HepG2 (cell line): ENCODE results near the gene LGR6. TPM values are rescaled to one million over a fixed set of nuclear protein-coding genes. Genes with fewer than 3 reads are reported as not detected.

Experiments used
- ATAC-seq: fragments of 200-7000 bp; cut with Tn5 transposase; 3 replicates; pipeline ENCODE4 v1.9.1; 2020; ENCODE audit warnings: mild to moderate bottlenecking, moderate library complexity
- BruUV-seq: library from RNA; stranded (reverse); fragments of 400-500 nt; replicated peaks from 2 replicates; lab custom pipeline; 2021; lab: Mats Ljungman, UMichigan
- CTCF ChIA-PET: fragments of 300-600 bp; formaldehyde crosslinking; extraction: SDS; loops from one replicate; lab custom pipeline; 2021; ENCODE audit warnings: low total read pairs, inconsistent platforms, low intra/inter-chr PET ratio; lab: Yijun Ruan, JAX
- POLR2A ChIA-PET: fragments of 350-600 bp; sonication (Branson Sonifier 250); formaldehyde crosslinking; loops from one replicate; lab custom pipeline; 2020; ENCODE audit warnings: antibody characterized with exemption, inconsistent platforms; lab: Yijun Ruan, JAX
- DNase-seq: peaks from one replicate; pipeline ENCODE4 v3.0.0-alpha.2; 2015; ENCODE audit warnings: low spot score
- FAIRE-seq: peaks from 3 replicates; lab custom pipeline; 2011; peaks lifted over from hg19 to GRCh38; lab: Jason Lieb, UNC
- H2AFZ ChIP-seq: one replicate; pipeline ENCODE4 v1.6.1; 2011; ENCODE audit warnings: low read length, inconsistent platforms
- H3K27ac ChIP-seq: fragments of 300-600 bp; 3 replicates; pipeline ENCODE4 v1.8.0; 2011; ENCODE audit warnings: mixed run types, mild to moderate bottlenecking, mixed read lengths, low read length, inconsistent platforms; ENCODE audit not compliant: insufficient read depth; ENCODE audit errors: extremely low read length
- H3K27me3 ChIP-seq, 2 experiments: fragments of 200-600 bp in 1 of 2; 2 replicates in 1 of 2; 3 replicates in 1 of 2; pipeline versions ENCODE4 v1.6.0 to v1.8.0; 2011; ENCODE audit warnings: low read length in 2 of 2, mild to moderate bottlenecking in 2 of 2, moderate library complexity in 2 of 2, inconsistent platforms in 1 of 2; ENCODE audit not compliant: insufficient read depth in 2 of 2, control insufficient read depth in 1 of 2
- H3K36me3 ChIP-seq, 2 experiments: fragments of 200-600 bp in 1 of 2; replicated peaks in 1 of 2; 2 replicates in 1 of 2; 3 replicates in 1 of 2; pipeline versions ENCODE4 v1.5.1 to v1.8.0; 2011; ENCODE audit warnings: low read length in 2 of 2, inconsistent platforms in 1 of 2; ENCODE audit not compliant: insufficient read depth in 2 of 2, control insufficient read depth in 1 of 2
- H3K4me1 ChIP-seq: 2 replicates; pipeline ENCODE4 v1.5.1; 2012; ENCODE audit warnings: low read length, inconsistent platforms; ENCODE audit not compliant: insufficient read depth
- H3K4me2 ChIP-seq: 2 replicates; pipeline ENCODE4 v1.6.0; 2011; ENCODE audit warnings: low read depth, low read length, inconsistent platforms
- H3K4me3 ChIP-seq, 3 experiments: fragments of 200-600 bp in 1 of 3; sonication (generic), shearing (Covaris generic) in 1 of 3; replicated peaks in 1 of 3; 2 replicates each; pipeline ENCODE4 v1.5.1; 2011 to 2016; ENCODE audit warnings: low read length in 3 of 3, inconsistent platforms in 2 of 3, low read depth in 2 of 3, mild to moderate bottlenecking in 2 of 3, control low read depth in 1 of 3, mixed read lengths in 1 of 3; ENCODE audit not compliant: insufficient read depth in 1 of 3
- H3K79me2 ChIP-seq: one replicate; pipeline ENCODE4 v1.6.1; 2011; ENCODE audit warnings: low read length, inconsistent platforms; ENCODE audit not compliant: insufficient read depth
- H3K9ac ChIP-seq: 2 replicates; pipeline ENCODE4 v1.6.0; 2011; ENCODE audit warnings: mild to moderate bottlenecking, low read depth, low read length, inconsistent platforms; ENCODE audit not compliant: insufficient read depth
- H3K9me3 ChIP-seq: 2 replicates; pipeline ENCODE4 v1.5.1; 2012; ENCODE audit warnings: mild to moderate bottlenecking, low read length
- H4K20me1 ChIP-seq: 2 replicates; pipeline ENCODE4 v1.6.0; 2011; ENCODE audit warnings: inconsistent platforms, mild to moderate bottlenecking, low read length, moderate library complexity; ENCODE audit not compliant: insufficient read depth
- GFI1 ChIP-seq: sonication (generic); formaldehyde crosslinking; IDR thresholded peaks from 2 replicates; pipeline ENCODE4 v1.5.0; 2020; ENCODE audit warnings: missing genetic modification reagents, mild to moderate bottlenecking, borderline replicate concordance
- HMGA1 ChIP-seq: sonication (generic); formaldehyde crosslinking; conservative IDR thresholded peaks from 2 replicates; pipeline ENCODE4 v1.4.0; 2020; ENCODE audit warnings: missing genetic modification reagents
- HOXD1 ChIP-seq: sonication (generic); formaldehyde crosslinking; IDR thresholded peaks from 2 replicates; pipeline ENCODE4 v1.5.0; 2020; ENCODE audit warnings: missing genetic modification reagents
- MXD4 ChIP-seq: IDR thresholded peaks from 2 replicates; pipeline ENCODE4 v1.6.1; 2016; ENCODE audit warnings: mild to moderate bottlenecking, missing biosample characterization, missing genetic modification reagents
- NKX3-1 ChIP-seq: sonication (generic); formaldehyde crosslinking; IDR thresholded peaks from 2 replicates; pipeline ENCODE4 v1.5.0; 2020; ENCODE audit warnings: missing genetic modification reagents
- NPAS2 ChIP-seq: sonication (generic); formaldehyde crosslinking; IDR thresholded peaks from 2 replicates; pipeline ENCODE4 v1.8.0; 2022; ENCODE audit warnings: mild to moderate bottlenecking, missing genetic modification reagents, borderline replicate concordance
- ZFP37 ChIP-seq: sonication (generic); formaldehyde crosslinking; IDR thresholded peaks from 2 replicates; pipeline ENCODE4 v1.4.0; 2020; ENCODE audit warnings: missing genetic modification reagents, borderline replicate concordance
- ZNF225 ChIP-seq: sonication (generic); formaldehyde crosslinking; IDR thresholded peaks from 2 replicates; pipeline ENCODE4 v1.4.0; 2020; ENCODE audit warnings: mild to moderate bottlenecking, missing genetic modification reagents
- ZNF496 ChIP-seq: sonication (generic); formaldehyde crosslinking; IDR thresholded peaks from 2 replicates; pipeline ENCODE4 v1.8.1; 2023; ENCODE audit warnings: mild to moderate bottlenecking, moderate library complexity, missing genetic modification reagents; ENCODE audit not compliant: insufficient replicate concordance
- ZNF816 ChIP-seq: sonication (generic); formaldehyde crosslinking; IDR thresholded peaks from 2 replicates; pipeline ENCODE4 v1.8.0; 2022; ENCODE audit warnings: missing genetic modification reagents, mild to moderate bottlenecking, borderline replicate concordance
- ZNF850 ChIP-seq: sonication (generic); formaldehyde crosslinking; conservative IDR thresholded peaks from 2 replicates; pipeline ENCODE4 v1.9.0; 2021; ENCODE audit warnings: mild to moderate bottlenecking, missing genetic modification reagents
- WGBS: methylation state at CpG from one replicate; pipeline ENCODE4 v1.1.6; 2017; ENCODE audit warnings: low lambda C conversion rate; 5-methylcytosine and 5-hydroxymethylcytosine counted together
- in situ Hi-C: cut with HindIII; loops from 2 replicates; pipeline ENCODE4 v1.10.0; 2017; ENCODE audit warnings: low pct_unique_long_range_greater_than_20kb; ENCODE audit not compliant: extremely low pct_ligation_motif_present
- intact Hi-C: fragments of 100-400 bp; cut with micrococcal nuclease; formaldehyde crosslinking; loops from one replicate; pipeline ENCODE4 v1.10.0; 2022; ENCODE audit not compliant: unreplicated experiment
- polyA plus RNA-seq, 8 experiments: library from polyadenylated mRNA; depleted of rRNA in 3 of 8; stranded (reverse) in 7 of 8; unstranded in 1 of 8; fragments of >200 nt; fragmentation: Illumina TruSeq in 4 of 8; extraction: Trizol in 4 of 8; gene quantifications; 2 replicates each; pipeline versions ENCODE4 v1.2.1 to v1.2.3, GENCODE V29; 2011 to 2016; ENCODE audit warnings: low read depth in 4 of 8, missing spikeins in 1 of 8, mixed read lengths in 1 of 8; ENCODE audit not compliant: insufficient read depth in 1 of 8
- total RNA-seq, 5 experiments: library from RNA; depleted of rRNA; stranded (reverse); fragments of >200 nt; fragmentation: Illumina TruSeq; extraction: Trizol; gene quantifications; 2 replicates each; pipeline ENCODE4 v1.2.3, GENCODE V29; 2016; ENCODE audit warnings: low read depth in 1 of 5
- TF ChIP-seq, protein P1 (sequence below): sonication (generic); formaldehyde crosslinking; IDR thresholded peaks from 2 replicates; pipeline ENCODE4 v1.8.1; 2022; ENCODE audit warnings: mild to moderate bottlenecking, missing genetic modification reagents
- TF ChIP-seq, protein P2 (sequence below): IDR thresholded peaks from 2 replicates; pipeline ENCODE4 v1.6.1; 2016; ENCODE audit warnings: low read depth, missing genetic modification reagents, missing compliant biosample characterization
- TF ChIP-seq, protein P3 (sequence below): sonication (generic); formaldehyde crosslinking; IDR thresholded peaks from 2 replicates; pipeline ENCODE4 v1.4.0; 2020; ENCODE audit warnings: missing genetic modification reagents, borderline replicate concordance

The LGR6 gene
- total and polyA plus RNA-seq, 2 of the 13 experiments (the other 11 are each of a cell fraction or from before 2014, with no cell fraction given) = 0.07 TPM; not detected in 1

DNA sequence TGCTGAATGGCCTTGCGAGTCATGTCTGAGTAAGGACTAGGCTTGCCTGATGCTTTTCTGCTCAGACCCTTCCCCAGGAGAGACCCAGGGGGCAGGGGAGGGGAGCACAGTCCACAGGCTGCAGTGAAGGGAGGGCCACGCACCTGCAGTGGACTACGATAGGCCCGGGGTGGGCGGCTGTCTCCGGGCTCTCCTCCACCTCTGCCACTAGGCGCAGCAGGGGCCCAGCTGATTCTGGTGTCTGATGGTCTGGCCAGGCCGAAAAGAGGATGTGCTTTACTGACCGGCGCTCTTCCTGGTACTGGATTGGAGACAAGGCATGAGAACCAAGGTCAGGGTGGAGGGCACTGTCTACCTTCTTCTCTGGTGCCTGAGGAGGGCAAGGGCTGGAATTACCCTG is 41.2 kb upstream of the LGR6 start:
- FAIRE-seq = no peak
- 51% methylated on average over 9 of the region's 10 CpGs for WGBS
- intact Hi-C loops (no loop called here), in situ Hi-C loops (no loop called here)
- TF ChIP-seq, protein P1, sequence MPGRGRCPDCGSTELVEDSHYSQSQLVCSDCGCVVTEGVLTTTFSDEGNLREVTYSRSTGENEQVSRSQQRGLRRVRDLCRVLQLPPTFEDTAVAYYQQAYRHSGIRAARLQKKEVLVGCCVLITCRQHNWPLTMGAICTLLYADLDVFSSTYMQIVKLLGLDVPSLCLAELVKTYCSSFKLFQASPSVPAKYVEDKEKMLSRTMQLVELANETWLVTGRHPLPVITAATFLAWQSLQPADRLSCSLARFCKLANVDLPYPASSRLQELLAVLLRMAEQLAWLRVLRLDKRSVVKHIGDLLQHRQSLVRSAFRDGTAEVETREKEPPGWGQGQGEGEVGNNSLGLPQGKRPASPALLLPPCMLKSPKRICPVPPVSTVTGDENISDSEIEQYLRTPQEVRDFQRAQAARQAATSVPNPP (CRISPR knock-in tag) = no peak
- TF ChIP-seq ZNF850 (CRISPR knock-in tag) (no peak), NKX3-1 (CRISPR knock-in tag) (no peak), ZNF225 (no peak), GFI1 (CRISPR knock-in tag) (no peak), HMGA1 (CRISPR knock-in tag) (no peak), HOXD1 (CRISPR knock-in tag) (no peak), ZNF816 (CRISPR knock-in tag) (no peak), MXD4 (CRISPR knock-in tag) (no peak), ZFP37 (CRISPR knock-in tag) (no peak), NPAS2 (no peak), ZNF496 (CRISPR knock-in tag) (no peak)
- TF ChIP-seq, protein P2, sequence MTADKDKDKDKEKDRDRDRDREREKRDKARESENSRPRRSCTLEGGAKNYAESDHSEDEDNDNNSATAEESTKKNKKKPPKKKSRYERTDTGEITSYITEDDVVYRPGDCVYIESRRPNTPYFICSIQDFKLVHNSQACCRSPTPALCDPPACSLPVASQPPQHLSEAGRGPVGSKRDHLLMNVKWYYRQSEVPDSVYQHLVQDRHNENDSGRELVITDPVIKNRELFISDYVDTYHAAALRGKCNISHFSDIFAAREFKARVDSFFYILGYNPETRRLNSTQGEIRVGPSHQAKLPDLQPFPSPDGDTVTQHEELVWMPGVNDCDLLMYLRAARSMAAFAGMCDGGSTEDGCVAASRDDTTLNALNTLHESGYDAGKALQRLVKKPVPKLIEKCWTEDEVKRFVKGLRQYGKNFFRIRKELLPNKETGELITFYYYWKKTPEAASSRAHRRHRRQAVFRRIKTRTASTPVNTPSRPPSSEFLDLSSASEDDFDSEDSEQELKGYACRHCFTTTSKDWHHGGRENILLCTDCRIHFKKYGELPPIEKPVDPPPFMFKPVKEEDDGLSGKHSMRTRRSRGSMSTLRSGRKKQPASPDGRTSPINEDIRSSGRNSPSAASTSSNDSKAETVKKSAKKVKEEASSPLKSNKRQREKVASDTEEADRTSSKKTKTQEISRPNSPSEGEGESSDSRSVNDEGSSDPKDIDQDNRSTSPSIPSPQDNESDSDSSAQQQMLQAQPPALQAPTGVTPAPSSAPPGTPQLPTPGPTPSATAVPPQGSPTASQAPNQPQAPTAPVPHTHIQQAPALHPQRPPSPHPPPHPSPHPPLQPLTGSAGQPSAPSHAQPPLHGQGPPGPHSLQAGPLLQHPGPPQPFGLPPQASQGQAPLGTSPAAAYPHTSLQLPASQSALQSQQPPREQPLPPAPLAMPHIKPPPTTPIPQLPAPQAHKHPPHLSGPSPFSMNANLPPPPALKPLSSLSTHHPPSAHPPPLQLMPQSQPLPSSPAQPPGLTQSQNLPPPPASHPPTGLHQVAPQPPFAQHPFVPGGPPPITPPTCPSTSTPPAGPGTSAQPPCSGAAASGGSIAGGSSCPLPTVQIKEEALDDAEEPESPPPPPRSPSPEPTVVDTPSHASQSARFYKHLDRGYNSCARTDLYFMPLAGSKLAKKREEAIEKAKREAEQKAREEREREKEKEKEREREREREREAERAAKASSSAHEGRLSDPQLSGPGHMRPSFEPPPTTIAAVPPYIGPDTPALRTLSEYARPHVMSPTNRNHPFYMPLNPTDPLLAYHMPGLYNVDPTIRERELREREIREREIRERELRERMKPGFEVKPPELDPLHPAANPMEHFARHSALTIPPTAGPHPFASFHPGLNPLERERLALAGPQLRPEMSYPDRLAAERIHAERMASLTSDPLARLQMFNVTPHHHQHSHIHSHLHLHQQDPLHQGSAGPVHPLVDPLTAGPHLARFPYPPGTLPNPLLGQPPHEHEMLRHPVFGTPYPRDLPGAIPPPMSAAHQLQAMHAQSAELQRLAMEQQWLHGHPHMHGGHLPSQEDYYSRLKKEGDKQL = no peak
- TF ChIP-seq, protein P3, sequence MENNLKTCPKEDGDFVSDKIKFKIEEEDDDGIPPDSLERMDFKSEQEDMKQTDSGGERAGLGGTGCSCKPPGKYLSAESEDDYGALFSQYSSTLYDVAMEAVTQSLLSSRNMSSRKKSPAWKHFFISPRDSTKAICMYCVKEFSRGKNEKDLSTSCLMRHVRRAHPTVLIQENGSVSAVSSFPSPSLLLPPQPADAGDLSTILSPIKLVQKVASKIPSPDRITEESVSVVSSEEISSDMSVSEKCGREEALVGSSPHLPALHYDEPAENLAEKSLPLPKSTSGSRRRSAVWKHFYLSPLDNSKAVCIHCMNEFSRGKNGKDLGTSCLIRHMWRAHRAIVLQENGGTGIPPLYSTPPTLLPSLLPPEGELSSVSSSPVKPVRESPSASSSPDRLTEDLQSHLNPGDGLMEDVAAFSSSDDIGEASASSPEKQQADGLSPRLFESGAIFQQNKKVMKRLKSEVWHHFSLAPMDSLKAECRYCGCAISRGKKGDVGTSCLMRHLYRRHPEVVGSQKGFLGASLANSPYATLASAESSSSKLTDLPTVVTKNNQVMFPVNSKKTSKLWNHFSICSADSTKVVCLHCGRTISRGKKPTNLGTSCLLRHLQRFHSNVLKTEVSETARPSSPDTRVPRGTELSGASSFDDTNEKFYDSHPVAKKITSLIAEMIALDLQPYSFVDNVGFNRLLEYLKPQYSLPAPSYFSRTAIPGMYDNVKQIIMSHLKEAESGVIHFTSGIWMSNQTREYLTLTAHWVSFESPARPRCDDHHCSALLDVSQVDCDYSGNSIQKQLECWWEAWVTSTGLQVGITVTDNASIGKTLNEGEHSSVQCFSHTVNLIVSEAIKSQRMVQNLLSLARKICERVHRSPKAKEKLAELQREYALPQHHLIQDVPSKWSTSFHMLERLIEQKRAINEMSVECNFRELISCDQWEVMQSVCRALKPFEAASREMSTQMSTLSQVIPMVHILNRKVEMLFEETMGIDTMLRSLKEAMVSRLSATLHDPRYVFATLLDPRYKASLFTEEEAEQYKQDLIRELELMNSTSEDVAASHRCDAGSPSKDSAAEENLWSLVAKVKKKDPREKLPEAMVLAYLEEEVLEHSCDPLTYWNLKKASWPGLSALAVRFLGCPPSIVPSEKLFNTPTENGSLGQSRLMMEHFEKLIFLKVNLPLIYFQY (CRISPR knock-in tag) = no peak
- Histone ChIP-seq H3K9me3 (no peaks in the 10 kb centered on the region), H3K9ac (no peak overlapping the region), H3K4me1 (peaks cover 12% of the 10 kb centered on the region), H3K27ac (no peak overlapping the region), H3K4me2 (no peak overlapping the region), H3K4me3 (no peak overlapping the region), H2AFZ (no peak overlapping the region), H3K79me2 (no peaks in the 10 kb centered on the region), H3K27me3 (peaks cover 3 to 46% of the 10 kb centered on the region in 2 experiments; a peak in 4 of 5 replicates), H4K20me1 (no peaks in the 10 kb centered on the region), H3K36me3 (no peaks in the 10 kb centered on the region)
- no peak; the same call in 2 of the 3 replicates for ATAC-seq
- DNase-seq = no peak
- no TSS peak for BruUV-seq
- CTCF ChIA-PET = no interaction called here
- POLR2A ChIA-PET = no interaction called here
